HCT116 (cell line): ENCODE measurements around the gene GDPD5. TPM values are rescaled to one million over a fixed set of nuclear protein-coding genes. Genes with fewer than 3 reads are reported as not detected.

ENCODE experiments used
- ATAC-seq: fragments of 200-7000 bp; cut with Tn5 transposase; 2 replicates; pipeline ENCODE4 v1.9.1; 2020; ENCODE audit warnings: mild to moderate bottlenecking, moderate library complexity
- BruUV-seq: library from RNA; stranded (reverse); fragments of 400-500 nt; replicated peaks from 2 replicates; lab custom pipeline; 2021; lab: Mats Ljungman, UMichigan
- CTCF ChIA-PET: fragments of 300-600 bp; sonication (Branson Sonifier 250); formaldehyde crosslinking; loops from one replicate; lab custom pipeline; 2021; ENCODE audit warnings: antibody characterized with exemption; lab: Charles Lee
- POLR2A ChIA-PET: fragments of 300-600, 350-600 bp; sonication (Branson Sonifier 250); formaldehyde crosslinking; loops from one replicate; lab custom pipeline; 2021; ENCODE audit warnings: antibody characterized with exemption; lab: Charles Lee
- RAD21 ChIA-PET, 2 experiments: fragments of 300-600 bp; sonication (Branson Sonifier 250); formaldehyde crosslinking; loops; one replicate each; lab custom pipeline; 2023; ENCODE audit warnings: low total read pairs in 2 of 2; ENCODE audit not compliant: uncharacterized antibody in 2 of 2, unreplicated experiment in 2 of 2, low non-redundant PET in 1 of 2; lab: Charles Lee
- DNase-seq: peaks from one replicate; pipeline ENCODE4 v3.0.0-alpha.2; 2010; ENCODE audit warnings: low read depth, low spot score
- H2AFZ ChIP-seq: fragments of 200-600 bp; shearing (Covaris generic), sonication (generic); 2 replicates; pipeline ENCODE4 v1.6.1; 2017; ENCODE audit warnings: low read depth, mixed run types, mixed read lengths, antibody characterized with exemption, low read length; ENCODE audit not compliant: poor library complexity, severe bottlenecking
- H3K27ac ChIP-seq: 2 replicates; pipeline ENCODE4 v1.5.1; 2012; ENCODE audit warnings: low read depth, low read length
- H3K27me3 ChIP-seq: fragments of 200-600 bp; sonication (generic); 2 replicates; pipeline ENCODE4 v1.6.1; 2016; ENCODE audit warnings: mixed run types, low read length, mixed read lengths; ENCODE audit not compliant: insufficient read depth
- H3K36me3 ChIP-seq, 2 experiments: fragments of 200-500 bp in 1 of 2; fragments of 200-600 bp in 1 of 2; sonication (Bioruptor generic) in 1 of 2; sonication (generic) in 1 of 2; 2 replicates each; pipeline versions ENCODE4 v1.5.1 to v1.6.1; 2014 to 2016; ENCODE audit warnings: low read length in 2 of 2, inconsistent platforms in 1 of 2, mixed read lengths in 1 of 2, mixed run types in 1 of 2; ENCODE audit not compliant: insufficient read depth in 2 of 2, control insufficient read depth in 1 of 2
- H3K4me1 ChIP-seq, 2 experiments: fragments of 200-600 bp in 1 of 2; sonication (generic) in 1 of 2; 2 replicates each; pipeline versions ENCODE4 v1.5.1 to v1.6.1; 2012 to 2017; ENCODE audit warnings: low read length in 2 of 2, inconsistent platforms in 1 of 2, mild to moderate bottlenecking in 1 of 2, mixed read lengths in 1 of 2, mixed run types in 1 of 2, moderate library complexity in 1 of 2; ENCODE audit not compliant: insufficient read depth in 2 of 2, control insufficient read depth in 1 of 2
- H3K4me2 ChIP-seq: fragments of 200-600 bp; sonication (generic); 2 replicates; pipeline ENCODE4 v1.6.1; 2017; ENCODE audit warnings: mixed run types, low read length, mixed read lengths
- H3K4me3 ChIP-seq, 2 experiments: fragments of 200-600 bp in 1 of 2; sonication (generic) in 1 of 2; replicated peaks in 1 of 2; 2 replicates each; pipeline ENCODE4 v1.5.1; 2011 to 2016; ENCODE audit warnings: low read length in 2 of 2, control low read depth in 1 of 2, low read depth in 1 of 2, mild to moderate bottlenecking in 1 of 2, mixed read lengths in 1 of 2, mixed run types in 1 of 2
- H3K79me2 ChIP-seq: fragments of 200-600 bp; sonication (generic); 2 replicates; pipeline ENCODE4 v1.6.1; 2017; ENCODE audit warnings: mild to moderate bottlenecking, mixed run types, low read length, moderate library complexity, mixed read lengths; ENCODE audit not compliant: insufficient read depth
- H3K9ac ChIP-seq: fragments of 200-600 bp; sonication (generic); 2 replicates; pipeline ENCODE4 v1.6.1; 2016; ENCODE audit warnings: low read length, mixed read lengths
- H3K9me2 ChIP-seq: fragments of 200-600 bp; sonication (generic), shearing (Covaris generic); 2 replicates; pipeline ENCODE4 v1.6.1; 2017; ENCODE audit warnings: mixed run types, mild to moderate bottlenecking, moderate library complexity; ENCODE audit not compliant: insufficient read depth
- H3K9me3 ChIP-seq, 2 experiments: fragments of 200-500 bp in 1 of 2; fragments of 200-600 bp in 1 of 2; sonication (Bioruptor generic) in 1 of 2; sonication (generic) in 1 of 2; 2 replicates each; pipeline ENCODE4 v1.6.1; 2014 to 2017; ENCODE audit warnings: low read length in 2 of 2, mixed read lengths in 2 of 2, inconsistent platforms in 1 of 2, low read depth in 1 of 2, mild to moderate bottlenecking in 1 of 2, mixed run types in 1 of 2, moderate library complexity in 1 of 2; ENCODE audit not compliant: control insufficient read depth in 1 of 2, insufficient read depth in 1 of 2
- H4K20me1 ChIP-seq: fragments of 200-600 bp; sonication (generic), shearing (Covaris generic); 2 replicates; pipeline ENCODE4 v1.6.1; 2017; ENCODE audit warnings: mixed run types, mild to moderate bottlenecking, moderate library complexity; ENCODE audit not compliant: insufficient read depth
- CBX3 ChIP-seq: IDR thresholded peaks from 2 replicates; pipeline ENCODE4 v1.6.1; 2012; ENCODE audit warnings: low read depth
- CEBPB ChIP-seq: IDR thresholded peaks from 2 replicates; pipeline ENCODE4 v1.6.1; 2012; ENCODE audit warnings: low read depth
- EGR1 ChIP-seq: IDR thresholded peaks from 2 replicates; pipeline ENCODE4 v1.6.1; 2012; ENCODE audit warnings: low read depth
- ELF1 ChIP-seq: IDR thresholded peaks from 2 replicates; pipeline ENCODE4 v1.6.1; 2012; ENCODE audit warnings: low read depth, borderline replicate concordance
- EZH2 ChIP-seq: fragments of 200-600 bp; sonication (generic); IDR thresholded peaks from 2 replicates; pipeline ENCODE4 v1.6.1; 2017; ENCODE audit warnings: antibody characterized with exemption, mixed run types
- EZH2phosphoT487 ChIP-seq: fragments of 200-600 bp; IDR thresholded peaks from 2 replicates; pipeline ENCODE4 v1.6.1; 2018; ENCODE audit warnings: antibody characterized with exemption, borderline replicate concordance
- FOSL1 ChIP-seq: IDR thresholded peaks from 2 replicates; pipeline ENCODE4 v1.6.1; 2012; ENCODE audit warnings: low read depth
- JUND ChIP-seq: IDR thresholded peaks from 2 replicates; pipeline ENCODE4 v1.6.1; 2012
- POLR2AphosphoS5 ChIP-seq: IDR thresholded peaks from 2 replicates; pipeline ENCODE4 v1.6.1; 2011; ENCODE audit warnings: mild to moderate bottlenecking, low read depth, low read length, moderate library complexity
- RAD21 ChIP-seq: IDR thresholded peaks from 2 replicates; pipeline ENCODE4 v1.6.1; 2012; ENCODE audit warnings: low read depth, mild to moderate bottlenecking
- SIN3A ChIP-seq: IDR thresholded peaks from 2 replicates; pipeline ENCODE4 v1.6.1; 2012; ENCODE audit warnings: low read depth
- SP1 ChIP-seq: IDR thresholded peaks from 2 replicates; pipeline ENCODE4 v1.6.1; 2012; ENCODE audit warnings: low read depth
- SRF ChIP-seq: IDR thresholded peaks from 2 replicates; pipeline ENCODE4 v1.6.1; 2012; ENCODE audit warnings: low read depth
- ZFX ChIP-seq: fragments of 450-650 bp; IDR thresholded peaks from 2 replicates; pipeline ENCODE4 v1.6.1; 2017
- ZNF274 ChIP-seq: fragments of 200-500 bp; sonication (Bioruptor generic); IDR thresholded peaks from 2 replicates; pipeline ENCODE4 v1.6.1; 2014; ENCODE audit warnings: mild to moderate bottlenecking, low read depth, low read length, inconsistent platforms
- intact Hi-C: fragments of 100-400 bp; cut with micrococcal nuclease; formaldehyde crosslinking; loops from 2 replicates; pipeline ENCODE4 v1.10.0; 2022
- total RNA-seq: library from RNA; stranded (reverse); gene quantifications from one replicate; pipeline ENCODE4 v1.2.1, GENCODE V29; 2021; ENCODE audit not compliant: unreplicated experiment
- TF ChIP-seq, protein P1 (sequence below), 3 experiments: fragments of 200-600 bp in 1 of 3; sonication (generic) in 1 of 3; IDR thresholded peaks in 2 of 3; conservative IDR thresholded peaks in 1 of 3; 2 replicates each; pipeline ENCODE4 v1.5.1; 2012 to 2017; ENCODE audit warnings: low read depth in 2 of 3, low read length in 2 of 3, antibody characterized with exemption in 1 of 3, borderline replicate concordance in 1 of 3, control low read depth in 1 of 3, mild to moderate bottlenecking in 1 of 3, mixed read lengths in 1 of 3, mixed run types in 1 of 3, moderate library complexity in 1 of 3; ENCODE audit not compliant: insufficient read depth in 1 of 3
- TF ChIP-seq, protein P2 (sequence below): IDR thresholded peaks from 2 replicates; pipeline ENCODE4 v1.6.1; 2012; ENCODE audit warnings: low read depth
- TF ChIP-seq, protein P3 (sequence below): IDR thresholded peaks from 2 replicates; pipeline ENCODE4 v1.6.1; 2012
- TF ChIP-seq, protein P4 (sequence below): IDR thresholded peaks from 2 replicates; pipeline ENCODE4 v1.6.1; 2012
- TF ChIP-seq, protein P5 (sequence below): IDR thresholded peaks from 2 replicates; pipeline ENCODE4 v1.6.1; 2011; ENCODE audit warnings: mild to moderate bottlenecking, low read length, moderate library complexity; ENCODE audit not compliant: insufficient replicate concordance; ENCODE audit errors: extremely low read depth

GDPD5 gene
- total RNA-seq, 1 experiment from 2014 or later: 27.5 TPM

DNA sequence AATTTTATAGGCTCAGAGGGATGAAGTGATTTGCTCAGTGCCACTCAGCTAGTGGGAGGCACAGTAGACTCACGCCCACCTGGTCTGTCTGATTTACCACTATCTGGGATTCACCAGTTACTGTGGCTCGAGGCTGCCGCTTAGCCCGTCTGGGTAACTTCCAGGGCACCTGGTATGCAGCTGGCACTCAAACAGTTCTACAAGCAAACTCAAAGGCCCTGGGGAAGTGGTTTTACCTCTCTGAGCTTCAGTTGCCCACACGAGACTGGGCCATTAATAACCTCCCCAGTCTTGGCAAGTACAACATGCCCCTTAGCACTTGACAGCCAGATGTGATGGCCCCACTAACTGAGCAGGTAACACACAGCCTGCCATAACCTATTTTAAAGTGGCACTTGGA, 2.6 kb downstream of the GDPD5 start:
- no peak overlapping the region for H3K4me3 ChIP-seq
- H3K36me3 ChIP-seq: no peaks in the 10 kb centered on the region
- ATAC-seq (no peak), DNase-seq (no peak)
- H2AFZ ChIP-seq: no peak overlapping the region
- no peaks in the 10 kb centered on the region for H4K20me1 ChIP-seq
- no peak overlapping the region for H3K9ac ChIP-seq
- H3K4me2 ChIP-seq: no peak overlapping the region
- H3K27me3 ChIP-seq: no peaks in the 10 kb centered on the region
- H3K9me3 ChIP-seq: no peaks in the 10 kb centered on the region
- RAD21 ChIA-PET: no interaction called here
- CTCF ChIA-PET: interaction anchor here (0.6 kb wide), 2 partner anchors 9 to 13 kb away, joined by 3 read pairs; no protein-coding TSS in a partner anchor
- TF ChIP-seq SP1 (no peak), EZH2phosphoT487 (no peak), ELF1 (no peak), EGR1 (no peak), CEBPB (no peak), POLR2AphosphoS5 (no peak), ZNF274 (no peak), RAD21 (no peak), SRF (no peak), JUND (no peak), CBX3 (no peak), ZFX (no peak), FOSL1 (no peak), SIN3A (no peak), EZH2 (no peak)
- TF ChIP-seq, protein P1, sequence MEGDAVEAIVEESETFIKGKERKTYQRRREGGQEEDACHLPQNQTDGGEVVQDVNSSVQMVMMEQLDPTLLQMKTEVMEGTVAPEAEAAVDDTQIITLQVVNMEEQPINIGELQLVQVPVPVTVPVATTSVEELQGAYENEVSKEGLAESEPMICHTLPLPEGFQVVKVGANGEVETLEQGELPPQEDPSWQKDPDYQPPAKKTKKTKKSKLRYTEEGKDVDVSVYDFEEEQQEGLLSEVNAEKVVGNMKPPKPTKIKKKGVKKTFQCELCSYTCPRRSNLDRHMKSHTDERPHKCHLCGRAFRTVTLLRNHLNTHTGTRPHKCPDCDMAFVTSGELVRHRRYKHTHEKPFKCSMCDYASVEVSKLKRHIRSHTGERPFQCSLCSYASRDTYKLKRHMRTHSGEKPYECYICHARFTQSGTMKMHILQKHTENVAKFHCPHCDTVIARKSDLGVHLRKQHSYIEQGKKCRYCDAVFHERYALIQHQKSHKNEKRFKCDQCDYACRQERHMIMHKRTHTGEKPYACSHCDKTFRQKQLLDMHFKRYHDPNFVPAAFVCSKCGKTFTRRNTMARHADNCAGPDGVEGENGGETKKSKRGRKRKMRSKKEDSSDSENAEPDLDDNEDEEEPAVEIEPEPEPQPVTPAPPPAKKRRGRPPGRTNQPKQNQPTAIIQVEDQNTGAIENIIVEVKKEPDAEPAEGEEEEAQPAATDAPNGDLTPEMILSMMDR (IDR thresholded peaks at IDR 0.05 in 2 of 3, conservative IDR thresholded peaks at IDR 0.05 in 1 of 3; ENCODE audit: borderline replicate concordance in 1 of 3, insufficient read depth in 1 of 3, low read depth in 2 of 3, low read length in 2 of 3): no peak
- TF ChIP-seq, protein P2, sequence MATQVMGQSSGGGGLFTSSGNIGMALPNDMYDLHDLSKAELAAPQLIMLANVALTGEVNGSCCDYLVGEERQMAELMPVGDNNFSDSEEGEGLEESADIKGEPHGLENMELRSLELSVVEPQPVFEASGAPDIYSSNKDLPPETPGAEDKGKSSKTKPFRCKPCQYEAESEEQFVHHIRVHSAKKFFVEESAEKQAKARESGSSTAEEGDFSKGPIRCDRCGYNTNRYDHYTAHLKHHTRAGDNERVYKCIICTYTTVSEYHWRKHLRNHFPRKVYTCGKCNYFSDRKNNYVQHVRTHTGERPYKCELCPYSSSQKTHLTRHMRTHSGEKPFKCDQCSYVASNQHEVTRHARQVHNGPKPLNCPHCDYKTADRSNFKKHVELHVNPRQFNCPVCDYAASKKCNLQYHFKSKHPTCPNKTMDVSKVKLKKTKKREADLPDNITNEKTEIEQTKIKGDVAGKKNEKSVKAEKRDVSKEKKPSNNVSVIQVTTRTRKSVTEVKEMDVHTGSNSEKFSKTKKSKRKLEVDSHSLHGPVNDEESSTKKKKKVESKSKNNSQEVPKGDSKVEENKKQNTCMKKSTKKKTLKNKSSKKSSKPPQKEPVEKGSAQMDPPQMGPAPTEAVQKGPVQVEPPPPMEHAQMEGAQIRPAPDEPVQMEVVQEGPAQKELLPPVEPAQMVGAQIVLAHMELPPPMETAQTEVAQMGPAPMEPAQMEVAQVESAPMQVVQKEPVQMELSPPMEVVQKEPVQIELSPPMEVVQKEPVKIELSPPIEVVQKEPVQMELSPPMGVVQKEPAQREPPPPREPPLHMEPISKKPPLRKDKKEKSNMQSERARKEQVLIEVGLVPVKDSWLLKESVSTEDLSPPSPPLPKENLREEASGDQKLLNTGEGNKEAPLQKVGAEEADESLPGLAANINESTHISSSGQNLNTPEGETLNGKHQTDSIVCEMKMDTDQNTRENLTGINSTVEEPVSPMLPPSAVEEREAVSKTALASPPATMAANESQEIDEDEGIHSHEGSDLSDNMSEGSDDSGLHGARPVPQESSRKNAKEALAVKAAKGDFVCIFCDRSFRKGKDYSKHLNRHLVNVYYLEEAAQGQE: no peak
- TF ChIP-seq, protein P3, sequence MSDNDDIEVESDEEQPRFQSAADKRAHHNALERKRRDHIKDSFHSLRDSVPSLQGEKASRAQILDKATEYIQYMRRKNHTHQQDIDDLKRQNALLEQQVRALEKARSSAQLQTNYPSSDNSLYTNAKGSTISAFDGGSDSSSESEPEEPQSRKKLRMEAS: no peak
- TF ChIP-seq, protein P4, sequence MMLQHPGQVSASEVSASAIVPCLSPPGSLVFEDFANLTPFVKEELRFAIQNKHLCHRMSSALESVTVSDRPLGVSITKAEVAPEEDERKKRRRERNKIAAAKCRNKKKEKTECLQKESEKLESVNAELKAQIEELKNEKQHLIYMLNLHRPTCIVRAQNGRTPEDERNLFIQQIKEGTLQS: no peak
- TF ChIP-seq, protein P5, sequence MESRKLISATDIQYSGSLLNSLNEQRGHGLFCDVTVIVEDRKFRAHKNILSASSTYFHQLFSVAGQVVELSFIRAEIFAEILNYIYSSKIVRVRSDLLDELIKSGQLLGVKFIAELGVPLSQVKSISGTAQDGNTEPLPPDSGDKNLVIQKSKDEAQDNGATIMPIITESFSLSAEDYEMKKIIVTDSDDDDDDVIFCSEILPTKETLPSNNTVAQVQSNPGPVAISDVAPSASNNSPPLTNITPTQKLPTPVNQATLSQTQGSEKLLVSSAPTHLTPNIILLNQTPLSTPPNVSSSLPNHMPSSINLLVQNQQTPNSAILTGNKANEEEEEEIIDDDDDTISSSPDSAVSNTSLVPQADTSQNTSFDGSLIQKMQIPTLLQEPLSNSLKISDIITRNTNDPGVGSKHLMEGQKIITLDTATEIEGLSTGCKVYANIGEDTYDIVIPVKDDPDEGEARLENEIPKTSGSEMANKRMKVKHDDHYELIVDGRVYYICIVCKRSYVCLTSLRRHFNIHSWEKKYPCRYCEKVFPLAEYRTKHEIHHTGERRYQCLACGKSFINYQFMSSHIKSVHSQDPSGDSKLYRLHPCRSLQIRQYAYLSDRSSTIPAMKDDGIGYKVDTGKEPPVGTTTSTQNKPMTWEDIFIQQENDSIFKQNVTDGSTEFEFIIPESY: no peak
- intact Hi-C loops: no loop called here
- no peaks in the 10 kb centered on the region for H3K9me2 ChIP-seq
- peaks cover 3 to 23% of the 10 kb centered on the region in 2 experiments; a peak in 2 of 4 replicates for H3K4me1 ChIP-seq
- no peak overlapping the region for H3K27ac ChIP-seq
- H3K79me2 ChIP-seq: no peaks in the 10 kb centered on the region
- BruUV-seq: no TSS peak
- POLR2A ChIA-PET: no interaction called here
